NCI-H2227 treated with DMSO at 0.1 percent for 48 hours (cell line): Measurements from ENCODE around the gene NDST1.
"Not testable (repeated sequence)": the region's sequence is repeated elsewhere in the genome, so short reads cannot be mapped to it uniquely, and the experiment has no call there.

Experiments
- DNase-seq: peaks from one replicate; lab custom pipeline; 2025; lab: John Stamatoyannopoulos, UW

The NDST1 gene

GRCh38 chr5:150508828-150509227, 897 bp downstream of the NDST1 start:
- DNase-seq = no peak

GRCh38 chr5:150509992-150510391, 2.1 kb downstream of the NDST1 start:
- DNase-seq = no peak

- no peak for DNase-seq
Observed at GRCh38 chr5:150510460-150511263, 2.7 kb downstream of the NDST1 start.

- DNase-seq = peak; percentile 10
Observed at GRCh38 chr5:150511578-150512367, 3.8 kb downstream of the NDST1 start.

GRCh38 chr5:150512368-150512747, 4.4 kb downstream of the NDST1 start:
- no peak for DNase-seq

GRCh38 chr5:150513375-150514309, 5.7 kb downstream of the NDST1 start:
- DNase-seq = peak; percentile 14

GRCh38 chr5:150514708-150515211, 6.8 kb downstream of the NDST1 start:
- no peak for DNase-seq

GRCh38 chr5:150515446-150515845, 7.5 kb downstream of the NDST1 start:
- no peak for DNase-seq

GRCh38 chr5:150516011-150516410, 8.1 kb downstream of the NDST1 start:
- DNase-seq = peak; percentile 9

- DNase-seq = peak; percentile 2
Observed at GRCh38 chr5:150517272-150518152, 9.6 kb downstream of the NDST1 start.

- not testable (repeated sequence) for DNase-seq
Observed at GRCh38 chr5:150518712-150519559, 11.0 kb downstream of the NDST1 start.

GRCh38 chr5:150519560-150519945, 11.6 kb downstream of the NDST1 start:
- DNase-seq = no peak

- DNase-seq = no peak
Observed at GRCh38 chr5:150519978-150520377, 12.0 kb downstream of the NDST1 start.

- DNase-seq = no peak
Observed at GRCh38 chr5:150520747-150521521, 13.0 kb downstream of the NDST1 start.

GRCh38 chr5:150521522-150521817, 13.5 kb downstream of the NDST1 start:
- DNase-seq = no peak

GRCh38 chr5:150521939-150522503, 14.1 kb downstream of the NDST1 start:
- DNase-seq = no peak

GRCh38 chr5:150522504-150523414, 14.8 kb downstream of the NDST1 start:
- DNase-seq = no peak
